DMS79 (cell line): Measurements from ENCODE around the gene GRAMD2B.

Experiments used
- DNase-seq: peaks from one replicate; lab custom pipeline; 2025; lab: John Stamatoyannopoulos, UW

Gene GRAMD2B

GRCh38 chr5:126543009-126543408, 119.8 kb downstream of the GRAMD2B start:
- no peak for DNase-seq

GRCh38 chr5:126543660-126544059, 120.5 kb downstream of the GRAMD2B start:
- no peak for DNase-seq
